RWPE2 (cell line): ENCODE data around the gene FCGBP.
"Not testable (repeated sequence)": the region's sequence is repeated elsewhere in the genome, so short reads cannot be mapped to it uniquely, and the experiment has no call there.

Source experiments
- ATAC-seq: fragments of 200-7000 bp; cut with Tn5 transposase; 3 replicates; pipeline ENCODE4 v1.9.1; 2021; ENCODE audit warnings: low read depth
- DNase-seq: peaks from one replicate; pipeline ENCODE4 v3.0.0-alpha.2; 2020; ENCODE audit warnings: low spot score
- H3K27ac ChIP-seq: fragments of 450-650 bp; 2 replicates; pipeline ENCODE4 v1.5.1; 2017; ENCODE audit warnings: mild to moderate bottlenecking; ENCODE audit not compliant: poor library complexity, severe bottlenecking
- H3K27me3 ChIP-seq: fragments of 250-450 bp; sonication (Bioruptor Pico); 2 replicates; pipeline ENCODE4 v1.5.1; 2021; ENCODE audit warnings: mild to moderate bottlenecking, moderate library complexity; ENCODE audit not compliant: insufficient read depth, poor library complexity, severe bottlenecking
- H3K36me3 ChIP-seq: fragments of 250-450 bp; sonication (Bioruptor Pico); 2 replicates; pipeline ENCODE4 v1.5.1; 2020; ENCODE audit warnings: low read depth, mild to moderate bottlenecking, moderate library complexity
- H3K4me1 ChIP-seq: fragments of 250-450 bp; sonication (Bioruptor Pico); 2 replicates; pipeline ENCODE4 v1.5.1; 2021; ENCODE audit warnings: mild to moderate bottlenecking, moderate library complexity; ENCODE audit not compliant: insufficient read depth, poor library complexity, severe bottlenecking
- H3K4me3 ChIP-seq: fragments of 250-450 bp; sonication (Bioruptor Pico); 2 replicates; pipeline ENCODE4 v1.5.1; 2021; ENCODE audit warnings: mild to moderate bottlenecking, moderate library complexity; ENCODE audit not compliant: severe bottlenecking
- H3K9me3 ChIP-seq: fragments of 250-450 bp; sonication (Bioruptor Pico); 2 replicates; pipeline ENCODE4 v1.5.1; 2021; ENCODE audit warnings: mild to moderate bottlenecking, moderate library complexity; ENCODE audit not compliant: severe bottlenecking
- CTCF ChIP-seq: fragments of 450-650 bp; IDR thresholded peaks from one replicate; pipeline ENCODE4 v1.5.1; 2017; ENCODE audit warnings: mild to moderate bottlenecking, moderate library complexity; ENCODE audit not compliant: poor library complexity, severe bottlenecking

Gene FCGBP

DNA sequence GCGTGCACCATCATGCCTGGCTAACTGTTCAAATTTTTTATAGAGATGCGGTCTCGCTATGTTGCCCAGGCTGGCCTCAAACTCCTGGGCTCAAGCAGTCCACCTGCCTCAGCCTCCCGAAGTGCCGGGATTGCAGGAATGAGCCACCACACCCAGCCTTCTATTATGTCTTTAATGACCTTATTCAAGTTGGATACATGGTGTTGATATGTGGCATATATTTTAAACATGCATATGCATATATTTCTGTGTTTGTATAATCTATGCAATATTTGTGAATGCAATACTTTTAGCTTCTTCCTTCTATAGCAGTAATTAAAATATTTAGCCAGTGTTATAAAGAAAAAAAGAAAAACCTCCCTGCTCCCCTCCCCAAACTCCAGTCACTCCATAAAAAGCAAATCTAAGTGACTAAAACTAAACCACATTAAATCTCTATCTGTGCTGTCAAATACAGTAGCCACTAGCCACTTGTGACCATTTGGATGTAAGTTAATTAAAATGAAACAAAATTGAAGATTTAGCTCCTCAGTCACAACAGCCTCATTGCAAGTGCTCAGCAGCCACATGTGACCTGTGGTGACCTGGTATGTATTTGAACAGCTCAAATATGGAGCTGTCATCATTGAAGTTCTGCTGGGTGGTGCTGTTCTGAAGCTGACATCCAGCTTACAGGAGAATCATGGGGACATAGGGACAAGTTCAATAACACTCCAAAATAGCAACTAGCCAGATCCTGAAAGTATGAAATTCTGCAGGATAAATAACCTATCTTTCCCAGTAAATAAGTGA, 27.4 kb downstream of the FCGBP start:
- no peak for DNase-seq
- no peaks in the 10 kb centered on the region for H3K4me1 ChIP-seq
- no peak overlapping the region for H3K27ac ChIP-seq
- no peak for TF ChIP-seq CTCF
- no peaks in the 10 kb centered on the region for H3K36me3 ChIP-seq
- no peak for ATAC-seq
- H3K9me3 ChIP-seq: no peaks in the 10 kb centered on the region
- no peaks in the 10 kb centered on the region for H3K27me3 ChIP-seq
- no peak overlapping the region for H3K4me3 ChIP-seq

DNA sequence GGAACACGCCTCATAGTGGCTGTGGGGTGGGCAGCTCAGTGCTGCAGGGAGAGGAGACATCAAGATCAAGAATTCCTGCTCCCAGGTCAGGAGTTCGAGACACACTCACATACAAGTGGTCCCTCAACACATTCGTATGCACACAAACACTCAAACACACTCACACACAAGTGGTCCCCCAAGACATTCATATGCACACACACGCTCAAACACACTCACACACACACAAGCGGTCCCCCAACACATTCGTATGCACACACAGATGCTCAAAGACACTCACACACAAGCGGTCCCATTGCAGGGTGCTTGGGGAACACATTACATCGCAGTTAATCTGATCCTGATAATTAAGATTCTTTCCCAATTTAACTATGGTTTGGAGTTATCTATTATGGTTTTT, 28.2 kb downstream of the FCGBP start:
- ATAC-seq: no peak
- DNase-seq: no peak
- H3K9me3 ChIP-seq: no peaks in the 10 kb centered on the region
- no peak for TF ChIP-seq CTCF
- no peaks in the 10 kb centered on the region for H3K4me1 ChIP-seq
- no peak overlapping the region for H3K27ac ChIP-seq
- H3K27me3 ChIP-seq: no peaks in the 10 kb centered on the region
- H3K4me3 ChIP-seq: no peak overlapping the region
- no peaks in the 10 kb centered on the region for H3K36me3 ChIP-seq

DNA sequence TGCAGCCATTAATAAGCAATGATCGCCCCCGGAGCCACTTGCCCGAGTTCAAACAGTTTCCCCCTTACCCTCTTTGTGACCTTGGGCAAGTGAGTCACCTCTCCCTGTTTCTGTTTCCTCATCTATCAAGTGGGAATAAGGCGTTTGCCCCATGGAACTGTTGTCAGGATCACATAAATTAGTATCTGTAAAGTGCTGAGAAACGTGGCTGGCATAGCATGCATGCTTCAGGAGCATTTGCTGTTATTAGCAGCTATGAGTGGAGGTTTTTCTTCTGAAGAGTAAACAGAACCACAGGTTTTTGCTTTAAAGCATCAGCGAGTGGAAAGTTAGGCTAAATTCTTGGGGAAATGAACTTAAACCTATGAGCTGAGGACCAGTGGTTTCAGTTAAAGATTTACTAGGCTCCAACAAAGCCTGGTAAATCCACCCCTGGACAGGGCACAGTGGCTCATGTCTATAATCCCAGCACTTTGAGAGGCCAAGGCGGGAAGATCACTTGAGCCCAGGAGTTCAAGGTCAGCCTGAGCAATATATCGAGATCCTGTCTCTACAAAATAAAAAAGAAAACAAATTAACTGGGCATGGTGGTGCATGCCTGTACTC, 30.8 kb downstream of the FCGBP start:
- DNase-seq, H3K4me1 ChIP-seq, H3K36me3 ChIP-seq, ATAC-seq, H3K9me3 ChIP-seq, H3K27me3 ChIP-seq, H3K27ac ChIP-seq, H3K4me3 ChIP-seq: not testable (repeated sequence)

DNA sequence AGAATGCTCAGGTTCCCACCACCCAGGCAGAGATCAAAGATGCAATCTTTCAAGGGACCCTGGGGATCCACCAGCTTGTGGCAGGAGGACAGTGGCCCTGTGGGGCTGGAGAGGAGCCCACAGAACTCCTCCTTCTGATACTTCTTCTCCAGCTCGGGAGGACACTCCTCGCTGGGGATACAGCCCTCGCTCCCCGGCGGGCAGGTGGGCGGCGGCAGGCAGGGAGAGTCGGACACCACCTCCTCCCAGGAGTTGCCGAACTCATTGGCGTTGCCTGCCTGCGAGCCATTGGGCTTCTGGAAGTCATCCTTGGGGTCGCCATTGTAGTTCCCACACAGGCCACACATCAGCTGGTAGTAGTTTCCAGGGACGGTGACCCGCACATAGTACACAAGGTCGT, 32.1 kb downstream of the FCGBP start:
- H3K27ac ChIP-seq, H3K4me1 ChIP-seq, ATAC-seq, H3K9me3 ChIP-seq, H3K36me3 ChIP-seq, H3K4me3 ChIP-seq, DNase-seq, H3K27me3 ChIP-seq: not testable (repeated sequence)

DNA sequence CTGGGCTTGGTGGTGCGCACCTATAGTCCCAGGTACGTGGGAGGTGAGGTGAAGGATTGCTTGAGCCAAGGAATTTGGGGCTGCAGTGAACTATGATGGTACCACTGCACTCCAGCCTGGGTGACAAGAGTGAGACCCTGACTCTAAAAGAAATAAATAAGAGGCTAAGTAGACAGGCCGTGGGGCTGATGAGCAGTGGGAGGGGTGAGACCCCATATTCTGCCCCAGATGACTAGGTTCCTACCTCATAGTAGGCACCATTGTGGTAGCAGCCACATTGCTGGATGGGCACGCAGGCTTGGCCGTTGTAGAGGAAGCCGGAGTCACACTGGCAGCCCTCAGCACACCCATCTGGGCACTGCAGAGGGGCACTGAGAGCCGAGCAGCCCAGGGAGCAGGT, 32.8 kb downstream of the FCGBP start:
- ATAC-seq, H3K4me3 ChIP-seq, H3K27ac ChIP-seq, DNase-seq, H3K27me3 ChIP-seq, H3K4me1 ChIP-seq, H3K9me3 ChIP-seq, H3K36me3 ChIP-seq: not testable (repeated sequence)

DNA sequence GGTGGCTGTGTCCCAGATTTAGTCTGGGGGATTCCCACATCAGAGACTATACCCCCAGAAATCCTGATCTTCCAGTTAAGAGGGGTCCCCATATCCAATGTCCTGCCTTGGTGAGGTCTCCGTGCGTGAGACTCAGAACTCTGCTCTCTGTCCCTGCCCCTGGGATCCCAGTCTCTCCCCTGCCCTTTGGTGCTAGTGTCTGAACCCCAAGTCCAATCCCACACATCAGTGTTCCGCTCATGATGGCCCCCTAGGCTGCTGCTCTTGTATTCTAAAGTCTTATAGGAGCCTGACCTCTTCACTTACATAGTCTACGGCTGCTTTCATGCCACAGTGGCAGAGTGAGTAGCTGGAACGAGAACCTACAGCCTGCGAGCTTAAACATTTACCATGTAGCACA, 35.6 kb downstream of the FCGBP start:
- not testable (repeated sequence) for H3K4me1 ChIP-seq, H3K27me3 ChIP-seq, H3K9me3 ChIP-seq, ATAC-seq, H3K36me3 ChIP-seq, H3K27ac ChIP-seq, DNase-seq, H3K4me3 ChIP-seq

- H3K4me1 ChIP-seq, H3K36me3 ChIP-seq, H3K4me3 ChIP-seq, H3K9me3 ChIP-seq, H3K27me3 ChIP-seq, DNase-seq, H3K27ac ChIP-seq, ATAC-seq: not testable (repeated sequence)
Measured at GRCh38 chr19:39897511-39898245, 36.8 kb downstream of the FCGBP start.

DNA sequence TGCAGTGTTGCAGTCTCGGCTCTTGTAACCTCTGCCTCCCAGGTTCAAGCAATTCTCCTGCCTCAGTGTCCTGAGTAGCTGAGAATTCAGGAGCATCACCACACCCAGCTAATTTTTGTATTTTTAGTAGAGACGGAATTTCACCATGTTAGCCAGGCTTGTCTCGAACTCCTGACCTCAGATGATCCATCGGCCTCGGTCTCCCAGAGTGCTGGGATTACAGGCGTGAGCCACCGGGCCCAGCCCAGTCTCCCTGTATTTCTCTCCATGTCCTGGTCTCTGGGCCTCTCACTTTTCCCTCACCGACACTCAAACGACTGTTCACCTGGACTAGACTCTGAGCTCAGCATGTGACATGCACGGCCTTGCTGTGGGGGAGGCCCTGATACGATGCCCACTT, 39.3 kb downstream of the FCGBP start:
- H3K36me3 ChIP-seq, H3K27me3 ChIP-seq, H3K27ac ChIP-seq, ATAC-seq, H3K9me3 ChIP-seq, H3K4me3 ChIP-seq, H3K4me1 ChIP-seq, DNase-seq: not testable (repeated sequence)

DNA sequence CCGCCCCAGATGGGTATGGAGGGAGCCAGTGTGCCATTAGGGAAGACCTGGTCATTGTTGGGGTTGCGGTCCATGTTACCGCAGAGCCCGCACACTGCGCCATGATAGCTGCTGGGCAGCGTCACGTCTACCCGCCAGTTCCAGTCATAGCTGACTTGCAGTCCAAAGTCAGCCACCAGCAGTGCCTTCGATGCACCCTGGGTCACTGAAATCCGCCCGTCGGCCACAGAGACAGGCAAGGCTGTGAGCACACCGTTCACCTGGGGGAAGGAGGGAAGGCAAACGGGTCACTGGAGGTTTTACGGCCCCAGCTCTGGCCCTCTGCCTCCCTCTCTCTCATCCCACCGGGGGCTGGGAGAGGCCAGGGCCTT, 40.2 kb downstream of the FCGBP start:
- H3K27me3 ChIP-seq, DNase-seq, H3K4me3 ChIP-seq, ATAC-seq, H3K27ac ChIP-seq, H3K4me1 ChIP-seq, H3K36me3 ChIP-seq, H3K9me3 ChIP-seq: not testable (repeated sequence)
